HG03103 (cell line): ENCODE measurements around the gene FOXC1.

Experiments
- ATAC-seq: cut with Tn5 transposase; IDR thresholded peaks from one replicate; pipeline ENCODE4 v1.9.1; 2021; ENCODE audit warnings: low read depth; ENCODE audit not compliant: unreplicated experiment

The FOXC1 gene

DNA sequence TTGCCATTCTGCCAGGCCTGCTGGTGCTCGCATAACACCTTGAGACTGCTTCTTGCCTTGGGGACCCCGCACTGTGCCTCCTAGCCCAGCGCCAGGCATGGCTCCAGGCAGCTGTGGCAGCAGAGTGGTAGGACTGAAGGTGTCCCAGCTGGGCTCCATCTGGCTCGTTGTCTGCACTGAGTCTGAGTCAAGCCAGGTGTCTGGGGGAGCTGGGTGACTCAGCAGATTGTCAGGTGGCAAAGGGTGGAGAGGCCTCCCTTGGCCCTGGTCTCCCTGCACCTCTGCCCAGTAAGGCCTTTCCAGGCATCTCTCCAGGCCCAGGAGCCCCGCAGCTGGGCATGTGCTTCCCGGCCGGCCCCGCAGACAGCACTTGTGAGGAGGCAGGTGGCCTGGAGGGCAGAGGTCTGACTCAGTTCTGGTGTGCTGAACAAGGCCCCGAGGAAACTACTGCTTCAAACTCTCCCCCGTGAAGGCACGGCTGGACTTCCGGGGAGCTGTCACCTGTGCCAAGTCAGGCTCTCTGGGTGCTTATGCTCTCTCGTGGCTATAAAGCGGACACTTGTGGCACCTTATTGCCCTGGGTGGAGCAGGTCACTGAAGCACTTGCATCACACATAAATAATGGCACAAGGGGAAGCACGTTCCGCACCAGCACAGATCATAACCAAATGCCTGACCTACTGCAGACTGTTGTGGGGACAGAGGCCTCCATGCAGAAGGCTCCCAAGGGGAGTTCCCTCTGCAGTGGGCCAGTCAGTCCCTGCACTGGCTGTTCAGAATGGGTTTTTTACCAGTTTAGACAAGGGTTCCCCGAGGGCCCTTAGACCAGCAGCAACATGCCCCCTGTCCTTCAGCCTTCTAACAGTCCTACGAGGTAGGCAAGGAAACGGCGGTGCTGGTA lies 27.5 kb downstream of the FOXC1 start:
- no peak for ATAC-seq

DNA sequence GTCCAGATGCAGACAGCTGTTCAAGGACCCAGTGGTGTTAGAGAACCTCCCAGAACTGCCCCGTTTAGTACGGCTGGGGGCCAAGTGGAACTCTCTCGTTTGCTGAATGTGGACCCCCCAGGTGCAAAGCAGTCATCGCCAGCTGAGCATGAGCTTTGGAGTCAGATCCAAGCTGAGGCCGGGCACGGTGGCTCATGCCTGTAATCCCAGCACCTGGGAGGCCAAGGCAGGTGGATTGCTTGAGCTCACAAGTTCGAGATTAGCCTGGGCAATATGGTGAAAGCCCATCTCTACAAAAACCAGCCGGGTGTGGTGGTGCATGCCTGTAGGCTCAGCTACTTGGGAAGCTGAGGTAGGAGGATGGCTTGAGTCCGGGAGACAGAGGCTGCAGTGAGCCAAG lies 29.7 kb downstream of the FOXC1 start:
- no peak for ATAC-seq

DNA sequence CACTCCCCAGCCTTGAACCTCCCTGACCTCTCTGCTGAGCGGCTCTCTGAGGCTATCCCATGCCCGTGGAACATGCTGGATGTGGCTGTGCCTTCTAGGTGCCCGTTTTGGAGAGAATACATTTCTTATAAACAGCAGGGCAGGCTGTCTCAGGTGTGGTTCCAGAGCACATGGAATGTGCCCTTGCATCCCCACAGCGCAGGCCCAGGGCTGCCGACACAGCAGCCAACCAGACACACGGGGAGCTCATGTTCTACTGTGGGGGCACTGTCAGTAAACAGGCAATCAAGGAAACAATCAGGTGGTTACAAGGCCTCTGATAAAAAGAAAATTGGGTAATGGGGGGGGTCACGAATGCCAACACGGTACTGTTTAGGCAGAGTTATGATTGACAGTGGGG lies 30.8 kb downstream of the FOXC1 start:
- no peak for ATAC-seq

DNA sequence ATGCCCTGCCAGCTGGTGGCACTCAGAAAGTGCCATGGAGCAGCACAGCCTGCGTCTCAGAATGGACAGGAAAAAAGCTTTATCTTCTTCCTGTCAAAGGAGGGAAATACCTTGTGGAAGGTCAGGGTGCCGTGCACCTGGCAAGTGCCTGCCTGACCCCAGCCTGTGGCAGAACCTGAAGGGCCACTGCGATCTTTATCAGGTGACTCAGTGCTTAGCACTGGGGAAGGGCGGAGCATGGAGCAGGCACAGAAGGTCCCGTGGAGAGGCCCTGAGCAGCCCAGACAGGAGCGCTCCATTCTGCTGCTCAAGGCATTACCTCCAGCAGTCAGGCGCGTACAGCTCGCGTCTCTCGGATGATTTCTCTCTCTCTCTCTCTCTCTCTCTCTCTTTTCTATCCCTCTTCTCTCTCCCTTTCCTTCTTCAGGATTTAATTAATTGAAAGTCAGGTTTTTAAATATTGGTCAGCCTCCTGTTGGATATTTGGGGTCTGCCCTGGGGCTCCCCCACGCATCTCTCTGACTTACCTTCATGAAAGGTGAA lies 31.7 kb downstream of the FOXC1 start:
- no peak for ATAC-seq

DNA sequence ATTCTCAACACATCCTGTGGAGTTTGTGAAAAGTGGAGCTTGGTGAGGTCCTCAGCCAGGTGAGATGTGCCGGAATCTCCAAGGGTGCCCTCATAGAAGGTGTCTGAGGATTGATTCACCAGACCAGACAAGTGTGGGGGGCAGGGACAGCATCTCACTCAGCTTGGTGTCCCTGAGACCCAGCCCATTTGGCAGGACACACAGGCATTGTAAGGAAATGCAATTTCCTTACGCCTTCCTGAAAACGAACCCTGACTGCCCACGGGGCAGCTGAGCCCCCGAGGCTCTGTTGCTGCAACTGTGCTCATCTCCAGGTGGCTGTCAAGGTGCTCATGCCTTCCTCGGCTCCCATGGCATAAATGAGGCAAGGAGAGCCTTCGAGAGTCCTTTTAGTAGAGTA lies 33.4 kb downstream of the FOXC1 start:
- no peak for ATAC-seq

GRCh38 chr6:1643830-1644445 lies 34.2 kb downstream of the FOXC1 start:
- ATAC-seq = no peak

DNA sequence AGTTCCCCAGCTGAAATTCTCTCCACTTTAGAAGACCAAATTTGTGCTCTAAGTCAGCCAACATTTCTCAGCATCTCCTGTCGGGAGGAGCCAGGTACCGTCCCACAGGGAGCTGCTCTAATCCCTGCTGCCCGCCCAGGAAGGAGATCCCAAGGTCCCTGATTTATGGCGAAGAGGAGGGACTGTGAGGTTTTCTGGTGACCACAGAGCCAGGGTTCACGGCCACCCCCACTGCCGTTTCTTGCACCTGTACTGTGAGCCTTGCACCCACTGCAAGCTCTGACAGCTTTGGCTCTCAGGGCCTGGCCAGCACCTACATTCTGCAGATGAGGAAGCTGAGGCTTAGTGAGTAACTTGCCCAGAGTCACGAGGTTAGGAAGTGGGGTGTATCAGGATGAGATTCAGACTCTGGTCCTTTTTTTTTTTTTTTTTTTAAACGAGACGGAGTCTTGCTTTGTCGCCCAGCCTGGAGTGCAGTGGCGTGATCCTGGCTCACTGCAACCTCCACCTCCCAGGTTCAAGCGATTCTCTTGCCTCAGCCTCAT lies 34.9 kb downstream of the FOXC1 start:
- no peak for ATAC-seq

DNA sequence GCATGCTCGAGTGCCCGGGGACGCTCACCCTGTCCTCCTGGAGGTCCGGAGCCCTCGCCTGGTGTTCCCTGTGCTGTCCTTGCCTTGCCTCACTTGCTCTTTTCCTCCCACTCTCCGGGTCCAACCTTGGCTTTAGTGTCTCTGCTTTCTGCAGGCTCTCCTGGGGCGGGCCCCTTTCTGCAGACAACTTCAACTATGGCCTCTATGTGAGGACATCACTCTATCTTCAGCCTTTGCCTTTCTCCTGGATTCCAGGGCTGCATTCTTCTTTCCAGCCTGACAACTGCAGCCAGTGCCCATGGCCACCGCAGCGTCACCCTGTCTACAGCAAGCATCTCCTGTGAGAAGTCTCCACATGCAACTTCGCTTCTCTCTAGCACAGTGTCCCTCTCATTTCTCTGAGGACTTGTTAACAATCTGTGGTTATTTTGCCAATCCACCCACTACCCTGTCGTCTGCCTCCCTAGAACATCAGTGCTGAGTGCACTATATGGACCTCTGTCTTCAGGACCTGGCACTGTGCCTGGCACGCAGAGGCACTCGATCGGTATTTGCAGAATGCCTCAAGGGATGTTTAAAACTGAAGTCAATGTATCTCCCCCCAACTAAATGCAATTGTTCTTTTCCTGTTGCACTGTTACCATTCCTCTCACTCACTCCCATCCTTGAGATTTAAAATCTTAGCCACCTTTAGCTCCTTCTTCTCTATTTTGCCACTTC lies 35.9 kb downstream of the FOXC1 start:
- no peak for ATAC-seq

DNA sequence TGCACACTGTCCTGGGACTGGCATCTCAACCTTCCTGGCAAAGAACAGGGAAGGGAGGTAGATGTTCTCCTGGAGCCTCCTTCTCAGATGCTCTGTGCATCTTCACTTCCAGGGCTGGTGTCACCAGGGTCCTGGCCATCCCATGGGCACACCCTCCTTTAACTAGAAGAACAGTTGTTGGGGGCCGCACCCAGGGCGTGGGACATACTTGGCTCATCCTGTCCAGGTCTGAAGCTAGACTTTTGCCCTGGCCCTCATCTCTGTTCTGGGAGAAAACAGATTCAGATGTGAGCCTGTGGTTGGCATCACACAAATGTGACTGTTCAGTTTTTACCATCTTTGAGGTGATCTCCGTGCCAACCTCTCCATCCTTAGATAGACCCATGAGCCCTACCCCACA lies 41.6 kb downstream of the FOXC1 start:
- ATAC-seq = no peak

GRCh38 chr6:1652842-1653241 lies 43.1 kb downstream of the FOXC1 start:
- ATAC-seq = no peak

- no peak for ATAC-seq
Observed at GRCh38 chr6:1654054-1654453, 44.3 kb downstream of the FOXC1 start.

GRCh38 chr6:1657116-1657770 lies 47.5 kb downstream of the FOXC1 start:
- no peak for ATAC-seq

- ATAC-seq = no peak
Observed at GRCh38 chr6:1657771-1658165, 48.1 kb downstream of the FOXC1 start.

- ATAC-seq = no peak
Observed at GRCh38 chr6:1658212-1659005, 48.7 kb downstream of the FOXC1 start.

DNA sequence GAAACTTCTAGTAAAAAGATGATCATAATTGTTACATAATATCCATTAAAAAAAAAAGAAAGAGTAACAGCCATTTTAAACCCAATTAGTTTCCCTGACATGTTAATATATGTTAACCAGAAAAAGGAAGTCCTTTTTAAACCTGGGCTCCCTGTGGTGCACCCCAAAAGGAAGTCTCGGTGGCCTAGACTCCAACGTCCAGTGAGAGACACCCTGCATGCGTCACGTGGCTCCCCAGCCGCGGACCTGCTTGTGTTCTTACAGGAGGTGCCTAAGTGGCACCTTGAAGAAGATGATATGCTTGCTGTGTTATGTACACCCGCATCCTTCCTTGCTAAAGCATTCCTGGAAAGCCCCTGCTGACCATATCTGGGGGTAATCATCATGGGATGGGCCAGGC lies 50.1 kb downstream of the FOXC1 start:
- no peak for ATAC-seq

DNA sequence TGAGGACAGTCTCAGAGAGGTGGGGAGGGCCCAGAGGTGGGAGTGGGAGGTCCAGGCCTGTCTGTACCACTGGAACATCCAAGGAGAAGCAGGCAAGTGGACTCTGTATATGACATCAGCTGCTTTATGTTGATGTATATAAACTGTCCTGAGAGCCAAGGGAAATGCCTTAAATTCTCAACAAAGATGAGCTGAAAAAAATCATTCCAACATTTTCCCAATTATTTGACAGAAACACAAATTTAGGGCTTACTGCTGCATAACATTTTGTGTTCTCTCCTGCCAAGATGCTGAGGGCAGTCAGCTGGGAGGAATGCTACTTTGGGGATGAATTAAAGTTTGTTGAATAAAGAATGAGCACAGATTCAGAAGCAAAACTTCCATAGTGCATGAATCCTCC lies 52.8 kb downstream of the FOXC1 start:
- no peak for ATAC-seq
